ENCODE results near the gene LSM14B. TPM values are rescaled to one million over a fixed set of nuclear protein-coding genes. Genes with fewer than 3 reads are reported as not detected.
A peak's percentile ranks its signal among the peaks of the same experiment; 100 is the strongest.

Gene LSM14B
- total RNA-seq, 4 donors from 2014 or later: 28.0 to 52.5 (median 36.2) TPM

- no peaks in the 10 kb centered on the region for H3K9me3 ChIP-seq
- no peaks in the 10 kb centered on the region for H3K27me3 ChIP-seq
- DNase-seq: no peak
- peak overlapping the region in 3 of 4 donors; percentile 12 to 48 (median 18) for H3K27ac ChIP-seq
- intact Hi-C loops (cut with DNase I; ENCODE audit: low total_unique reads): no loop called here
- peaks cover 0 to 34% of the 10 kb centered on the region in 2 donors for H3K36me3 ChIP-seq
- in situ Hi-C loops (cut with MboI; ENCODE audit: low sequenced_read_pairs in 4 of 4): no loop called here
- TF ChIP-seq POLR2A (IDR thresholded peaks at IDR 0.05) (no peak), CTCF (IDR thresholded peaks at IDR 0.05 in 4 of 5, conservative IDR thresholded peaks at IDR 0.05 in 1 of 5) (no peak)
- peaks cover 7 to 27% of the 10 kb centered on the region in 2 donors for H3K4me1 ChIP-seq
- peak; percentile 66 to 80 for ATAC-seq
- H3K4me3 ChIP-seq: no peak overlapping the region
These were observed 37.6 kb downstream of the LSM14B start for GRCh38 chr20:62159839-62160238.

- intact Hi-C loops (cut with DNase I; ENCODE audit: low total_unique reads) (no loop called here), in situ Hi-C loops (cut with MboI; ENCODE audit: low sequenced_read_pairs in 4 of 4) (no loop called here)
- H3K9me3 ChIP-seq: no peaks in the 10 kb centered on the region
- no peak for DNase-seq
- H3K4me3 ChIP-seq: no peak overlapping the region
- H3K27ac ChIP-seq: no peak overlapping the region
- no peak for ATAC-seq
- H3K27me3 ChIP-seq: no peaks in the 10 kb centered on the region
- peaks cover 7 to 27% of the 10 kb centered on the region in 2 donors for H3K4me1 ChIP-seq
- TF ChIP-seq CTCF (IDR thresholded peaks at IDR 0.05 in 4 of 5, conservative IDR thresholded peaks at IDR 0.05 in 1 of 5) (no peak), POLR2A (IDR thresholded peaks at IDR 0.05) (no peak)
- H3K36me3 ChIP-seq: peaks cover 0 to 38% of the 10 kb centered on the region in 2 donors
These were observed 38.0 kb downstream of the LSM14B start for GRCh38 chr20:62160253-62160652.

GRCh38 chr20:62160876-62161275 is 38.6 kb downstream of the LSM14B start:
- no peak for ATAC-seq
- no peak for TF ChIP-seq POLR2A (IDR thresholded peaks at IDR 0.05)
- no peak for TF ChIP-seq CTCF (IDR thresholded peaks at IDR 0.05 in 4 of 5, conservative IDR thresholded peaks at IDR 0.05 in 1 of 5)
- no peaks in the 10 kb centered on the region for H3K27me3 ChIP-seq
- H3K27ac ChIP-seq: no peak overlapping the region
- in situ Hi-C loops (cut with MboI; ENCODE audit: low sequenced_read_pairs in 4 of 4): no loop called here
- H3K4me1 ChIP-seq: peaks cover 7 to 27% of the 10 kb centered on the region in 2 donors
- no peak for DNase-seq
- intact Hi-C loops (cut with DNase I; ENCODE audit: low total_unique reads): no loop called here
- peaks cover 0 to 44% of the 10 kb centered on the region in 2 donors for H3K36me3 ChIP-seq
- H3K9me3 ChIP-seq: no peaks in the 10 kb centered on the region
- no peak overlapping the region for H3K4me3 ChIP-seq

- Histone ChIP-seq H3K9me3 (no peaks in the 10 kb centered on the region), H3K27me3 (no peaks in the 10 kb centered on the region), H3K4me3 (no peak overlapping the region), H3K27ac (no peak overlapping the region), H3K36me3 (peaks cover 0 to 48% of the 10 kb centered on the region in 2 donors), H3K4me1 (peaks cover 8 to 24% of the 10 kb centered on the region in 2 donors)
- TF ChIP-seq POLR2A (IDR thresholded peaks at IDR 0.05): no peak
- TF ChIP-seq CTCF (IDR thresholded peaks at IDR 0.05 in 4 of 5, conservative IDR thresholded peaks at IDR 0.05 in 1 of 5): no peak
- in situ Hi-C loops (cut with MboI; ENCODE audit: low sequenced_read_pairs in 4 of 4): no loop called here
- intact Hi-C loops (cut with DNase I; ENCODE audit: low total_unique reads): no loop called here
- no peak for DNase-seq
- no peak for ATAC-seq
These were observed 39.1 kb downstream of the LSM14B start for GRCh38 chr20:62161347-62161746.
